ENCODE results near the gene AQP9.

AQP9 gene

DNA sequence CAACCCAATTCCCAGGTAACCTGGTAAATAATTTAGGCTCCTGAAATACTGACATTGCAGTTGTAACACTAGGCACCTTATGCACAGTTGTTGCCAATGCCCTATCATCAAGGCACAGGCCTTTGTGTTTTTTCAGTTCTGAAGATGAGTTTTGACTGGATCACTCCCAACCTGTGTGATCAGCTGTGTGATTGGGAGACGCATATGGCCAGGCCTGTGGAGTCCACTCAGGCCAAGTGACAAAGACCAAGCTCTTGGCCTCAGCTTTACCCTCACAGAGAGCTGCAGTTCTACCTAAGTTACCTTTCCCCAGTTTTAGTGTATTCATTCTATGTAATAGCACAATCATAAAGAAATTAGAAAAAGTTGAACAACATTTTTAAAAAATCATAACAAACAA lies 19.2 kb upstream of the AQP9 start (continued):
- TF ChIP-seq ARNTL (CRISPR knock-in tag; IDR thresholded peaks at IDR 0.05; ENCODE audit: borderline replicate concordance, low read depth): no peak
- no peak for TF ChIP-seq ZNF8 (CRISPR knock-in tag; IDR thresholded peaks at IDR 0.05)

DNA sequence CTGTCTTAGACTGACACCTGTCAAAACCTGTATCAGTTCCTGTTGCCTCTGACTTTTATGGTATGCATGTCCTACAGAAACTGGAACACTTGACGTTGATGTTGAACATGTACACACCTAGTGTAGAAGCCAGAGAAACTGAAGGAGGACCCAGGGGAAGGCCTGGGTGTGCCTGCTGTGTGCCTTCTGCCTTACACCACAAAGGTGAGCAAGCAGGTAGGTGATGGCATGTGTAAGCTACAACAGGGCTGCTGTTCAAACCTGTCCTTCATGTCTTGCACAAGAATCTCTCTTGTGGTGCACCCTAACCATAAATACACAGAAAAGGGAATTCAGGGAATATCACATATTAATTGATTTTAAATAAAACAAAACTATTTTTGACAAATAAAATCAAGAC lies 13.6 kb upstream of the AQP9 start:
- no peak for ATAC-seq
- TF ChIP-seq CSDC2 (CRISPR knock-in tag; IDR thresholded peaks at IDR 0.05) (no peak), TCF4 (CRISPR knock-in tag; IDR thresholded peaks at IDR 0.05; ENCODE audit: borderline replicate concordance) (no peak), PPARA (CRISPR knock-in tag; IDR thresholded peaks at IDR 0.05; ENCODE audit: borderline replicate concordance) (no peak), RARB (CRISPR knock-in tag; IDR thresholded peaks at IDR 0.05) (no peak), OSR1 (CRISPR knock-in tag; IDR thresholded peaks at IDR 0.05) (no peak), ZC3H10 (CRISPR knock-in tag; IDR thresholded peaks at IDR 0.05) (no peak), ZNF8 (CRISPR knock-in tag; IDR thresholded peaks at IDR 0.05) (no peak), ZNF70 (CRISPR knock-in tag; IDR thresholded peaks at IDR 0.05) (no peak), ZFP3 (CRISPR knock-in tag; IDR thresholded peaks at IDR 0.05) (no peak), ESRRG (CRISPR knock-in tag; IDR thresholded peaks at IDR 0.05) (no peak), BACH2 (CRISPR knock-in tag; IDR thresholded peaks at IDR 0.05; ENCODE audit: borderline replicate concordance) (no peak), ZNF565 (CRISPR knock-in tag; conservative IDR thresholded peaks at IDR 0.05; ENCODE audit: low read depth) (no peak), ARNTL (CRISPR knock-in tag; IDR thresholded peaks at IDR 0.05; ENCODE audit: borderline replicate concordance, low read depth) (no peak)
- TF ChIP-seq, protein P1, sequence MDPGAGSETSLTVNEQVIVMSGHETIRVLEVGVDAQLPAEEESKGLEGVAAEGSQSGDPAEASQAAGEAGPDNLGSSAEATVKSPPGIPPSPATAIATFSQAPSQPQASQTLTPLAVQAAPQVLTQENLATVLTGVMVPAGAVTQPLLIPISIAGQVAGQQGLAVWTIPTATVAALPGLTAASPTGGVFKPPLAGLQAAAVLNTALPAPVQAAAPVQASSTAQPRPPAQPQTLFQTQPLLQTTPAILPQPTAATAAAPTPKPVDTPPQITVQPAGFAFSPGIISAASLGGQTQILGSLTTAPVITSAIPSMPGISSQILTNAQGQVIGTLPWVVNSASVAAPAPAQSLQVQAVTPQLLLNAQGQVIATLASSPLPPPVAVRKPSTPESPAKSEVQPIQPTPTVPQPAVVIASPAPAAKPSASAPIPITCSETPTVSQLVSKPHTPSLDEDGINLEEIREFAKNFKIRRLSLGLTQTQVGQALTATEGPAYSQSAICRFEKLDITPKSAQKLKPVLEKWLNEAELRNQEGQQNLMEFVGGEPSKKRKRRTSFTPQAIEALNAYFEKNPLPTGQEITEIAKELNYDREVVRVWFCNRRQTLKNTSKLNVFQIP (CRISPR knock-in tag; IDR thresholded peaks at IDR 0.05; ENCODE audit: borderline replicate concordance, low read depth): no peak
- TF ChIP-seq, protein P2, sequence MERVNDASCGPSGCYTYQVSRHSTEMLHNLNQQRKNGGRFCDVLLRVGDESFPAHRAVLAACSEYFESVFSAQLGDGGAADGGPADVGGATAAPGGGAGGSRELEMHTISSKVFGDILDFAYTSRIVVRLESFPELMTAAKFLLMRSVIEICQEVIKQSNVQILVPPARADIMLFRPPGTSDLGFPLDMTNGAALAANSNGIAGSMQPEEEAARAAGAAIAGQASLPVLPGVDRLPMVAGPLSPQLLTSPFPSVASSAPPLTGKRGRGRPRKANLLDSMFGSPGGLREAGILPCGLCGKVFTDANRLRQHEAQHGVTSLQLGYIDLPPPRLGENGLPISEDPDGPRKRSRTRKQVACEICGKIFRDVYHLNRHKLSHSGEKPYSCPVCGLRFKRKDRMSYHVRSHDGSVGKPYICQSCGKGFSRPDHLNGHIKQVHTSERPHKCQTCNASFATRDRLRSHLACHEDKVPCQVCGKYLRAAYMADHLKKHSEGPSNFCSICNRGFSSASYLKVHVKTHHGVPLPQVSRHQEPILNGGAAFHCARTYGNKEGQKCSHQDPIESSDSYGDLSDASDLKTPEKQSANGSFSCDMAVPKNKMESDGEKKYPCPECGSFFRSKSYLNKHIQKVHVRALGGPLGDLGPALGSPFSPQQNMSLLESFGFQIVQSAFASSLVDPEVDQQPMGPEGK (CRISPR knock-in tag; IDR thresholded peaks at IDR 0.05; ENCODE audit: borderline replicate concordance): no peak
- TF ChIP-seq, protein P3, sequence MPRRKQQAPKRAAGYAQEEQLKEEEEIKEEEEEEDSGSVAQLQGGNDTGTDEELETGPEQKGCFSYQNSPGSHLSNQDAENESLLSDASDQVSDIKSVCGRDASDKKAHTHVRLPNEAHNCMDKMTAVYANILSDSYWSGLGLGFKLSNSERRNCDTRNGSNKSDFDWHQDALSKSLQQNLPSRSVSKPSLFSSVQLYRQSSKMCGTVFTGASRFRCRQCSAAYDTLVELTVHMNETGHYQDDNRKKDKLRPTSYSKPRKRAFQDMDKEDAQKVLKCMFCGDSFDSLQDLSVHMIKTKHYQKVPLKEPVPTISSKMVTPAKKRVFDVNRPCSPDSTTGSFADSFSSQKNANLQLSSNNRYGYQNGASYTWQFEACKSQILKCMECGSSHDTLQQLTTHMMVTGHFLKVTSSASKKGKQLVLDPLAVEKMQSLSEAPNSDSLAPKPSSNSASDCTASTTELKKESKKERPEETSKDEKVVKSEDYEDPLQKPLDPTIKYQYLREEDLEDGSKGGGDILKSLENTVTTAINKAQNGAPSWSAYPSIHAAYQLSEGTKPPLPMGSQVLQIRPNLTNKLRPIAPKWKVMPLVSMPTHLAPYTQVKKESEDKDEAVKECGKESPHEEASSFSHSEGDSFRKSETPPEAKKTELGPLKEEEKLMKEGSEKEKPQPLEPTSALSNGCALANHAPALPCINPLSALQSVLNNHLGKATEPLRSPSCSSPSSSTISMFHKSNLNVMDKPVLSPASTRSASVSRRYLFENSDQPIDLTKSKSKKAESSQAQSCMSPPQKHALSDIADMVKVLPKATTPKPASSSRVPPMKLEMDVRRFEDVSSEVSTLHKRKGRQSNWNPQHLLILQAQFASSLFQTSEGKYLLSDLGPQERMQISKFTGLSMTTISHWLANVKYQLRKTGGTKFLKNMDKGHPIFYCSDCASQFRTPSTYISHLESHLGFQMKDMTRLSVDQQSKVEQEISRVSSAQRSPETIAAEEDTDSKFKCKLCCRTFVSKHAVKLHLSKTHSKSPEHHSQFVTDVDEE (CRISPR knock-in tag; IDR thresholded peaks at IDR 0.05): no peak
- TF ChIP-seq, protein P4, sequence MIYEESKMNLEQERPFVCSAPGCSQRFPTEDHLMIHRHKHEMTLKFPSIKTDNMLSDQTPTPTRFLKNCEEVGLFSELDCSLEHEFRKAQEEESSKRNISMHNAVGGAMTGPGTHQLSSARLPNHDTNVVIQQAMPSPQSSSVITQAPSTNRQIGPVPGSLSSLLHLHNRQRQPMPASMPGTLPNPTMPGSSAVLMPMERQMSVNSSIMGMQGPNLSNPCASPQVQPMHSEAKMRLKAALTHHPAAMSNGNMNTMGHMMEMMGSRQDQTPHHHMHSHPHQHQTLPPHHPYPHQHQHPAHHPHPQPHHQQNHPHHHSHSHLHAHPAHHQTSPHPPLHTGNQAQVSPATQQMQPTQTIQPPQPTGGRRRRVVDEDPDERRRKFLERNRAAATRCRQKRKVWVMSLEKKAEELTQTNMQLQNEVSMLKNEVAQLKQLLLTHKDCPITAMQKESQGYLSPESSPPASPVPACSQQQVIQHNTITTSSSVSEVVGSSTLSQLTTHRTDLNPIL (CRISPR knock-in tag; IDR thresholded peaks at IDR 0.05; ENCODE audit: low read depth): no peak
- TF ChIP-seq, protein P5, sequence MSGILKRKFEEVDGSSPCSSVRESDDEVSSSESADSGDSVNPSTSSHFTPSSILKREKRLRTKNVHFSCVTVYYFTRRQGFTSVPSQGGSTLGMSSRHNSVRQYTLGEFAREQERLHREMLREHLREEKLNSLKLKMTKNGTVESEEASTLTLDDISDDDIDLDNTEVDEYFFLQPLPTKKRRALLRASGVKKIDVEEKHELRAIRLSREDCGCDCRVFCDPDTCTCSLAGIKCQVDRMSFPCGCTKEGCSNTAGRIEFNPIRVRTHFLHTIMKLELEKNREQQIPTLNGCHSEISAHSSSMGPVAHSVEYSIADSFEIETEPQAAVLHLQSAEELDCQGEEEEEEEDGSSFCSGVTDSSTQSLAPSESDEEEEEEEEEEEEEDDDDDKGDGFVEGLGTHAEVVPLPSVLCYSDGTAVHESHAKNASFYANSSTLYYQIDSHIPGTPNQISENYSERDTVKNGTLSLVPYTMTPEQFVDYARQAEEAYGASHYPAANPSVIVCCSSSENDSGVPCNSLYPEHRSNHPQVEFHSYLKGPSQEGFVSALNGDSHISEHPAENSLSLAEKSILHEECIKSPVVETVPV (CRISPR knock-in tag; IDR thresholded peaks at IDR 0.05): no peak

DNA sequence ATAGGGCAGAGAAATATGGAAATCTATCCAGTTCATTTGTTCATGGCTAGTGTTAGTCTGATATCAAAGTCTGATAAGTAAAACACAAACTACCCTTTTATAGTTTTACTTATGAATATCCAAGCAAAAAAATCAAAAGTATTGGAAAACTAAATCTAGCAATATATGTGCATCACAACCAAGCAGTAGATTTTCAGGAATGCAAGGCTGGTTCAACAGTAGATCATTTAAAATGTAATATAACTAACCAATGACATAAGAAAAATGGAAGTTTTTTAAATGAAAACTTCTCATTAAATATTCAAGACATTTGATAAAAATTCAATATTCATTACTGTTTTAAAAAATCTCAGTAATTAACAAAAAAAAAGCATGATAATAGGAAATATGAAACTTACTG lies 12.8 kb upstream of the AQP9 start:
- no peak for TF ChIP-seq ZFP30 (CRISPR knock-in tag; IDR thresholded peaks at IDR 0.05)
- no peak for TF ChIP-seq PPARA (CRISPR knock-in tag; IDR thresholded peaks at IDR 0.05; ENCODE audit: borderline replicate concordance)
- no peak for TF ChIP-seq ZNF70 (CRISPR knock-in tag; IDR thresholded peaks at IDR 0.05)
- TF ChIP-seq, protein P2 (CRISPR knock-in tag; IDR thresholded peaks at IDR 0.05; ENCODE audit: borderline replicate concordance): no peak
- TF ChIP-seq ZFP3 (CRISPR knock-in tag; IDR thresholded peaks at IDR 0.05): no peak
- TF ChIP-seq, protein P1 (CRISPR knock-in tag; IDR thresholded peaks at IDR 0.05; ENCODE audit: borderline replicate concordance, low read depth): no peak
- no peak for TF ChIP-seq SNAI2 (CRISPR knock-in tag; IDR thresholded peaks at IDR 0.05)
- TF ChIP-seq OSR1 (CRISPR knock-in tag; IDR thresholded peaks at IDR 0.05): no peak
- no peak for TF ChIP-seq ESRRG (CRISPR knock-in tag; IDR thresholded peaks at IDR 0.05)
- TF ChIP-seq, protein P3 (CRISPR knock-in tag; IDR thresholded peaks at IDR 0.05): no peak
- TF ChIP-seq RARB (CRISPR knock-in tag; IDR thresholded peaks at IDR 0.05): no peak
- no peak for TF ChIP-seq ISL1 (CRISPR knock-in tag; IDR thresholded peaks at IDR 0.05)
- no peak for TF ChIP-seq BACH2 (CRISPR knock-in tag; IDR thresholded peaks at IDR 0.05; ENCODE audit: borderline replicate concordance)
- TF ChIP-seq TCF4 (CRISPR knock-in tag; IDR thresholded peaks at IDR 0.05; ENCODE audit: borderline replicate concordance): no peak
- no peak for ATAC-seq
